Measurements from ENCODE around the gene MEF2C. TPM values are rescaled to one million over a fixed set of nuclear protein-coding genes. Genes with fewer than 3 reads are reported as not detected.

Gene MEF2C
- polyA plus RNA-seq, 6 donors from 2014 or later = 402 to 547 (median 433) TPM

DNA sequence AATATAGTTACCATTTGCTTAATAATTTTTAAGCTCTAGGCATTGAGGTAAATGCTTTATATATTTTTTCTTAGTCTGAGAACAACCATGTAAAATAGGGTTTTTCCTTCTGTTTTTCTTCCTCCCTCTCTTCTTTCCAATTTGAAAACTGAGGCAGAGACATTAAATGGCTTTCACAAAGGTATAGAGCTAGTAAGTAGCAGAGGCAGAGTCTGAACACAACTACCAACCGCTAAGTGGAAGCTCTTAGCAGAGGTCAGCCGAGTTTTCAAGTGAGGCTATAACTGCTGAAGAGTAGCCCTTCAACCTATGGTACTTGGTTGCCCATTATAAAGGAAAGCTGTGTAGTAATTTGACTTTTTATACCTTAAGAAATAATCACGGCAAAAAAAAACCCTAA is 187.1 kb downstream of the MEF2C start:
- DNase-seq (no peak), ATAC-seq (ENCODE audit: low read depth in 2 of 2) (no peak)
- peaks cover 17 to 39% (median 27%) of the 10 kb centered on the region in 3 donors for H3K4me1 Mint-ChIP-seq
- H3K27me3 Mint-ChIP-seq = peaks cover 71 to 90% (median 86%) of the 10 kb centered on the region in 3 donors
- peak overlapping the region in 2 of 6 donors; percentile 16 to 64 for H3K27ac Mint-ChIP-seq
- peak overlapping the region in 2 of 8 donors; percentile 25 to 47 for H3K4me3 Mint-ChIP-seq
- peaks cover 0 to 32% (median 11%) of the 10 kb centered on the region in 7 donors for H3K9me3 Mint-ChIP-seq
- H3K36me3 Mint-ChIP-seq = peaks cover 0 to 12% of the 10 kb centered on the region in 2 donors

DNA sequence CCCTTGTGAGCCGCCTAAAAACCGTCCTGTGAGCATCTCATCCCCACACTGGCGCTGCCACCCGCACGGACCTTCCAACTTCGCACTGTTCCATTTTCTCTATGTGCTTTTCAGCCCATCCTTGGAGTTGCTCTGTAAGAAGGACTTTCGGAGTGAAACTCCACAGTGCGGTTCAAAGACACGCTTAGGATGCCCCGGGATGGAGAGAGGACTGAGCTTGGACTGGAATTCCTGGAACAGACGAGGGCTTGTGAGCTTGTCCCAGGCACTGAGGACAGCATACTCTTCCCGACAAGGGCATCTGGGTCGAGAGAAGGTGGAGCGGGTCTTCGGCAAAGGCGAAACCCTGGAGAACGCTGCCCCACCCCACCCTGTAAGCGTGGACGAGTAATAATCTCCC is 187.8 kb downstream of the MEF2C start:
- DNase-seq (no peak), ATAC-seq (ENCODE audit: low read depth in 2 of 2) (no peak)
- H3K27me3 Mint-ChIP-seq = peaks cover 74 to 92% (median 90%) of the 10 kb centered on the region in 3 donors
- peak overlapping the region in 4 of 8 donors; percentile 35 to 67 (median 42) for H3K4me3 Mint-ChIP-seq
- peaks cover 0 to 39% (median 18%) of the 10 kb centered on the region in 7 donors for H3K9me3 Mint-ChIP-seq
- peak overlapping the region in 3 of 6 donors; percentile 75 to 78 (median 78) for H3K27ac Mint-ChIP-seq
- H3K36me3 Mint-ChIP-seq = peaks cover 0 to 13% of the 10 kb centered on the region in 2 donors
- peaks cover 22 to 46% (median 34%) of the 10 kb centered on the region in 3 donors for H3K4me1 Mint-ChIP-seq

DNA sequence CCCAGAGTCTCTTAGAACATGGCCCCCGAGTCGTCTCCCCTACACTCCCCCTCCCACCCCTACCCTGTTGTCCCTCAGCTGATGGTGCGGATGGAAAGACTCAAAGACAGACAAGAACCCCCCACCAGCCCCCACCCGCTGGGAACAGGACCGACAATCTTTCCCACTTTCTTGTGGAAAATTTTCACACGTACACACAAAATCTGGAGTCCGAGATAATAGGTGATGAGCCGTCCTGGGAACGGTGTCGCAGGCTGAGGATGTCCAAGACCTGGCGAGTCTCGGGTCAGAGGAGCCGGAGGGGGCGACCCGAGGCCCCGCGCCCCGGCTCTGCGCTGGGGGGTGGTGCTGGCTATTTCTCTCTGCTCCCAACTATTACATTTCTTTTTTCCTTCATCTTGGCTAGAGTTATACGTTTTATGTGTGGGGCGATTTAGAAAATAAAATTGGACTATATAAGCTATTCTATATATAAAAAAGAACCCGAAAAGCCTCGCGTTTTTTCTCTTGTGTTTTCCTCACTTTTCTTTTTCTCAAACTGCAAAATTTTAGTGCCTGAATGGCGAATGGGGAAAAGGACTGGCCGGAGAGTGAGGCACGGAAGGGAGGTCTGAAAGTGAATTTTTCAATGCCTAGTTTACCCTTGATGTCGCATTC is 188.8 kb downstream of the MEF2C start:
- ATAC-seq (ENCODE audit: low read depth in 2 of 2) (no peak), DNase-seq (no peak)
- H3K9me3 Mint-ChIP-seq = peaks cover 0 to 45% (median 19%) of the 10 kb centered on the region in 7 donors
- peaks cover 73 to 92% (median 87%) of the 10 kb centered on the region in 3 donors for H3K27me3 Mint-ChIP-seq
- peaks cover 22 to 51% (median 34%) of the 10 kb centered on the region in 3 donors for H3K4me1 Mint-ChIP-seq
- H3K36me3 Mint-ChIP-seq = peaks cover 0 to 6% of the 10 kb centered on the region in 2 donors
- H3K27ac Mint-ChIP-seq = peak overlapping the region in 3 of 6 donors; percentile 56 to 96 (median 78)
- peak overlapping the region in 3 of 8 donors; percentile 35 to 88 (median 85) for H3K4me3 Mint-ChIP-seq

DNA sequence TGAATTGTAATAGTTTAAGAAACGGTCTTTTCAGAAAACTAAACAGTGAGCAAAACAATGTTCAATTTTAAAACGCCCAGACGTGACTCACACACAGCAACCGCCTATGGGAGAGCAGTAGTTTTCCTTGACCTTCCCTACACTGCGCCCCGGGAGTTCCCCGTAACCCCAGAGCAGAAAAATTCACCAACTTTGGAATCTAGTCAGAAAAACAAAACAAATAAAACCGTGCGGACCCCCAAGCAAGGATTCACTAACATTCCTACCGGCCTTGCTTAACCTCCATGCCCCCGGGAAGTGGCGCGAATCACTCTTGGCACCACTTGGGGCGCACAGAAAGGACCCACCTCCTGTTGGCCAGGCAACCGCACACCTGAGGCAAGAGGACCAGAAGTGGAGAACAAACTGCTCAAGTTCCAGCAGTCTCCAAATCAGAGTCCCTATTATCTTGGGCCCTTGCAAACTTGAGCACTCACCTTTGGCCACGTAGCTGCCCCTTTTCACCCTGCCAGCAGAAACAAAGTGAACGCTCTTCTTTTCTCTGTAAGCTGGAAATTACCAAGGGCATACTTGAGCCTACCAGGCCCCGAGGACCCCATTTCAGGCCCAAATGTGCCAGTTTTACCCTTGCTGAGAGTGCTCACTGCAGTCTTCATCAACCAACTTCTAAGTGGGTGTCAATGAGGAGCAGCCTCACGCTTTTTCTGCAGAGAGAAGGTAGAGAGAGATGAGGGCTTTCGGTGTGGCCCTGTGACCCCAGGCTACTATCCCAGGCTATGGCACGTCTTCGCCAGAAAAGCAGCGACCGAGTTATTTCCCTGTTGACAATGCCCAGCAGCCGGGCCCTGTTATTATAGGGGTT is 189.7 kb downstream of the MEF2C start:
- H3K4me3 Mint-ChIP-seq = peak overlapping the region in 5 of 8 donors; percentile 21 to 88 (median 82)
- DNase-seq = no peak
- peaks cover 0 to 5% of the 10 kb centered on the region in 2 donors for H3K36me3 Mint-ChIP-seq
- peaks cover 0 to 48% (median 19%) of the 10 kb centered on the region in 7 donors for H3K9me3 Mint-ChIP-seq
- ATAC-seq (ENCODE audit: low read depth in 2 of 2) = no peak
- peaks cover 22 to 55% (median 34%) of the 10 kb centered on the region in 3 donors for H3K4me1 Mint-ChIP-seq
- H3K27me3 Mint-ChIP-seq = peaks cover 76 to 93% (median 92%) of the 10 kb centered on the region in 3 donors
- peak overlapping the region in 4 of 6 donors; percentile 53 to 96 (median 54) for H3K27ac Mint-ChIP-seq

DNA sequence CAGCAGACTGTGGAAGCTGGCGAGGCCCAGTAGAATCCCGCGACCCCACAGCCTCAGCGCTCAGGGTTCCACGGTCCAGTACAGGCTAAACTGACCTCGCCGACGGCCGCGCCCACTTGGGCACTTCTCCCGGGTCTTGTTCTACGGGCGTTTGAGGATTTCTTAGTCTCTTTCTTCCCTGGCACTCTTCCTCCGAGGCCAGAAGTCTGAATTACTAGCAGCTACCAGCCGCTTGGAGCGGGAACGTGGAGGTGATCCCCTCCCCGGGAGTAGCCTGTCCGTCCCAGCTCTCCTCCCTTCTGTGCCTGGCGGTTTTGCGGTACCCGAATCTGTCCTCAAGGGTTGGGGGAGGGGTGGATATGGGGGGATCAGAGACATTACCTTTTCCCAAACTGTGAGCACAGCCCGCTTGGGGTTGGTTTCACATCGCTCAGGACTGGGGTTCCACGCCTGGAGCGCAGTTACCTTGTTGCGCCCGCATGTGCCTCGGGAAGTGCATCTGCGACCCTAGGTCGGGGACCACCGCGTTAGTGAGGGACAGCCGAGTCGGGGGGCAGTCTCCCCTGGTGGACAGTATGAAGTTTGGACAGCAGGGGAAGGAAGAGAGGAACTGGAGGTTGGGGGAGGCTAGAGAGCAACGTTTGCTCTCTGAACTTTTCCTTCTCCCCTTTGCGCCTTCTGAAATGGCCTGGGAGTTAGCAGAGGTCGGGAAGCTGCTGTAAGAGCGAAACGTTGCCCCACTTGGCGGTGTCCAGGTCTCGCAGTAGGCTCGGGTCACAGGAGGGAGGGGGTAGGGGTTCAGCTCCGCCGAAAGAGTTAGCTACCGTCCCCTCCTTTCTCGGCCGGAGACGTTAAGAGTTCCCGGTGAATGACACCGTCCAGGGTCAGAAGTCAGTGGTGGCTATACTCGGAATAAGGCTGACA is 190.8 kb downstream of the MEF2C start:
- H3K27ac Mint-ChIP-seq = peak overlapping the region in 5 of 6 donors; percentile 41 to 96 (median 64)

DNA sequence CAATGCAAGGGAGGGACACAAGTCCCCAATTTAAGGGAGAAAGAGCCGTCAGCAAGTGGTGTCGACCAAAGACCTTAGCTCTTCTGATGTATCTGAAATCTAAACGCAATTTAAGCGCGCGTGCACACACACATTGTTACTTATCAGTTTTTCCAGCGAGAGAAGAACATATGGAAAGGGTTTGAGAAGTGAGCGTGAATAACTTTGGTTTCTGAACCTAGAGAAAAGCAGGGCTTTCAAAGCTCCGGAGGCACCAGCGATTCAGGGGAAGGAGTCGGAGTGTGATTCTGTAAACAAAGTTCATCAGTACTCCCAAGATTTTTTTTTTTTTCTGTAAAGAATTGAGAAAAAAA is 191.8 kb downstream of the MEF2C start:
- peak overlapping the region in 5 of 6 donors; percentile 12 to 98 (median 95) for H3K27ac Mint-ChIP-seq
- peaks cover 0 to 5% of the 10 kb centered on the region in 2 donors for H3K36me3 Mint-ChIP-seq
- peaks cover 22 to 55% (median 34%) of the 10 kb centered on the region in 3 donors for H3K4me1 Mint-ChIP-seq
- DNase-seq (no peak), ATAC-seq (ENCODE audit: low read depth in 2 of 2) (no peak)
- H3K4me3 Mint-ChIP-seq = peak overlapping the region; percentile 63 to 91 (median 87)
- peaks cover 79 to 93% (median 87%) of the 10 kb centered on the region in 3 donors for H3K27me3 Mint-ChIP-seq
- H3K9me3 Mint-ChIP-seq = peaks cover 0 to 64% (median 25%) of the 10 kb centered on the region in 7 donors

More for the DNA sequence above, 190.8 kb downstream of the MEF2C start:
- peaks cover 76 to 92% (median 92%) of the 10 kb centered on the region in 3 donors for H3K27me3 Mint-ChIP-seq
- no peak for DNase-seq
- peaks cover 0 to 54% (median 19%) of the 10 kb centered on the region in 7 donors for H3K9me3 Mint-ChIP-seq
- H3K4me1 Mint-ChIP-seq = peaks cover 22 to 55% (median 34%) of the 10 kb centered on the region in 3 donors
- ATAC-seq (ENCODE audit: low read depth in 2 of 2) = no peak
- H3K4me3 Mint-ChIP-seq = peak overlapping the region in 7 of 8 donors; percentile 21 to 88 (median 77)
- H3K36me3 Mint-ChIP-seq = peaks cover 0 to 5% of the 10 kb centered on the region in 2 donors

DNA sequence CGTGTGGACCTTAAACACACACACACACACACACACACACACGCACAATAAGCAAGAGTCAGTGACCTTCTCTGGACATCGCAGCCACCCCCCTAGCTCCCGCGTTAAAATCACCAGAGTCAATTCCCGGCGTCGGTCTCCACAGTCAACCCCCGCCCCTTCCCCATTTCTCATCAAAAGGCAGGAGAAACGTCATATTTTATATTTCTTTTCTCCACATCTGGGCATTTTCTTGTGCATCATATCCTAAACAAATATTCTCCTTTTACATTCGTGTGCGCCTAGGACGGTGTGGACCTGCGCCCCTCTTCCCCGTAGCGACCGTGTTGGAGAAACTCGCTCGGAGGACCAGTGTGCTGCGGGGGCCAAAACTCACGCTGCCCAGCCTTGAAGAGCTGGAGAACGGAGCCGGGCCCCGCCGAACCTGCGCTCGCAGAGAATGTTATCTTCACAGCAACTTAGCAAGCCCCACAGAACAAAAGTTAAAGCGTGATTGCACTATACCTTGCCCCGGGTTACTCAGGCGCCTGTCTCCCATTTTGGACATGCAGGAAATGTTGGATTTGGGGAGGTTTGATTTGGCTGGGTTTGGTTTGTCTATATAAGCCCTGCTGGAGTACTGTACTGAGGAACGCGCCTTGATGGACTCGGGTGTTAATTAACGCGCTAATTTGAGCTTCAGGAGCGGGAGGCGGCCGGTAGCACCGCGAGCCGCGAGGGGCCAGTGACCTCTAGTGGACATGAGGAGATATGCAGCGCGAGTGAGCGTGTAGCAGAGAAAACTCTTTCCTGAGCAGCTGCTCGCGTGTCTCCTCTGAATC is 192.4 kb downstream of the MEF2C start:
- DNase-seq = peak; percentile 68
- peak; percentile 80 to 85 for ATAC-seq (ENCODE audit: low read depth in 2 of 2)

DNA sequence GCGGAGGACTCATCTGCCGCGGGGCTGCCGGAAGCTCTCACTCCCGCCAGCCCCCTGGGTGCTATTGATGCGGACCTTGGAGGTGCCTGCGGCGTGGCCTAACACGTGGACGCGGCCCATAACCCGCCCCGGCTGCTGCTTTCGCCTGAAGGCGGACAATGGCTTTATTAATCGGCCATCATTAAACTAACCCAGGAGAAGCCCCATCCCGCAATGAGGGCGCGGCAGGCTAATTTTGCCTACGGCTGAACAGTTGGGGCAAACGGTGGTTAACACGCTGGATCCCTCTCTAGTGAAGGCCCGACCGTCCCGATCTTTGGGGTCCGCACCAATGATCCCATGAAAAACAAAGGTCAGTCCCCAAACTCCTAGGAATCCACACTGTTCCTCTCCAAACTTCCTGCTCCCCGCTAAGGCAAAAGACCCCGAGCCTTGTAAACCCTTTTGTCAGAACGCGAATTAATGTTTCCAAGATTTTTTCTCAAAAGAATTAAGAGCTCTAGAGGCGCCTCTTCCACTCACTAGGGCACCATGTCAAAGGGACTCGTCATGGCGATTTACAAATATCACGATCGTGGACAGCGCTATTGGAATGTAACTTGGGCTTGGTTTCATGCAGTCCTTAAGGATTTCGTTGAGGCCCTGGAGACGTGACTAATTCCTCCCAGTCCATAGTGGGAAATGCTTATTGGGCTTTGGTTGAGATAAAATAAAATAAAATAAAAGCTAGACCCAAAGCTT is 193.1 kb downstream of the MEF2C start:
- H3K4me3 Mint-ChIP-seq = peak overlapping the region in 5 of 8 donors; percentile 63 to 91 (median 86)
- H3K27me3 Mint-ChIP-seq = peaks cover 82 to 94% (median 85%) of the 10 kb centered on the region in 3 donors
- H3K36me3 Mint-ChIP-seq = peaks cover 1 to 9% of the 10 kb centered on the region in 2 donors
- ATAC-seq (ENCODE audit: low read depth in 2 of 2) (no peak), DNase-seq (no peak)
- H3K9me3 Mint-ChIP-seq = peaks cover 0 to 71% (median 31%) of the 10 kb centered on the region in 7 donors
- peak overlapping the region in 4 of 6 donors; percentile 89 to 98 (median 95) for H3K27ac Mint-ChIP-seq
- H3K4me1 Mint-ChIP-seq = peaks cover 22 to 49% (median 34%) of the 10 kb centered on the region in 3 donors

More for the DNA sequence above, 192.4 kb downstream of the MEF2C start:
- Mint-ChIP-seq H3K4me1 (peaks cover 22 to 55% (median 34%) of the 10 kb centered on the region in 3 donors), H3K27me3 (peaks cover 80 to 94% (median 87%) of the 10 kb centered on the region in 3 donors), H3K4me3 (peak overlapping the region; percentile 63 to 91 (median 87)), H3K27ac (peak overlapping the region in 5 of 6 donors; percentile 50 to 98 (median 95)), H3K9me3 (peaks cover 0 to 70% (median 30%) of the 10 kb centered on the region in 7 donors), H3K36me3 (peaks cover 0 to 9% of the 10 kb centered on the region in 2 donors)

DNA sequence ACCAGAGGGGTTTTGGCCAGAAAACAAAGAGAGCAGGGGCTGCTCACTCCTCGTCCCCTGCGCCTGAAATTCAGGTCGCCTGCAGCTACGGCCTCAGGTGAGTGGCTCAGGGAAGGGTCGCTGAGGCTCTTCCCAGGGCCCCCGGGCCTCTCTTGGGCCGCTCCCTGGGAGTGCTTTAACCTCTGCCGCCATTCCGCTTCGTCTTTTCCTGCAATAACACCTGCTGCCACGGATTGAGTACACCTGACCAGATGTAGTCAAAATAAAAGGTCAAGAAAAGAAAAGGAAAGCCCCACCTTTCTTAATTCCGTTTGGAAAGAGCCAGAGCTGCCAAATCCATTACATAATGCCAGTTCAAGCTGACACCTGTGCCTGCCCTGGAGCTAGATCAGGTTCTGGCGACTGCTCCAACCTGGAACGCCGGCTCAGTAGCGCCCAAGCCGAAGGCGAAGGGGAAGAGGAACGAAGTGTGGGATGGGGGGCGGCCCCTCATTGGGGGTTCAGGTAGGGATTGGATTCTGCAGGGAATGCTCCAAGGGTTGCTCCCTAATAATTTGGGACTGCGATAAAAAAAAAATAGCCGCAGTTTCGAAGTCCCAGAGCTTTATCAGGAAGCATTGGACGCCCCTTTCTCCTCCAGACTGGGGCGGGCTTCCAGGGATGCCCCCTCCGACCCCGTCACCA is 193.9 kb downstream of the MEF2C start:
- Mint-ChIP-seq H3K4me3 (peak overlapping the region in 4 of 8 donors; percentile 32 to 53 (median 47)), H3K4me1 (peaks cover 22 to 44% (median 34%) of the 10 kb centered on the region in 3 donors), H3K27me3 (peaks cover 76 to 93% (median 86%) of the 10 kb centered on the region in 3 donors), H3K27ac (peak overlapping the region in 5 of 6 donors; percentile 43 to 95 (median 88)), H3K36me3 (peaks cover 8 to 9% of the 10 kb centered on the region in 2 donors), H3K9me3 (peaks cover 0 to 66% (median 32%) of the 10 kb centered on the region in 7 donors)
- ATAC-seq (ENCODE audit: low read depth in 2 of 2) (no peak), DNase-seq (no peak)

DNA sequence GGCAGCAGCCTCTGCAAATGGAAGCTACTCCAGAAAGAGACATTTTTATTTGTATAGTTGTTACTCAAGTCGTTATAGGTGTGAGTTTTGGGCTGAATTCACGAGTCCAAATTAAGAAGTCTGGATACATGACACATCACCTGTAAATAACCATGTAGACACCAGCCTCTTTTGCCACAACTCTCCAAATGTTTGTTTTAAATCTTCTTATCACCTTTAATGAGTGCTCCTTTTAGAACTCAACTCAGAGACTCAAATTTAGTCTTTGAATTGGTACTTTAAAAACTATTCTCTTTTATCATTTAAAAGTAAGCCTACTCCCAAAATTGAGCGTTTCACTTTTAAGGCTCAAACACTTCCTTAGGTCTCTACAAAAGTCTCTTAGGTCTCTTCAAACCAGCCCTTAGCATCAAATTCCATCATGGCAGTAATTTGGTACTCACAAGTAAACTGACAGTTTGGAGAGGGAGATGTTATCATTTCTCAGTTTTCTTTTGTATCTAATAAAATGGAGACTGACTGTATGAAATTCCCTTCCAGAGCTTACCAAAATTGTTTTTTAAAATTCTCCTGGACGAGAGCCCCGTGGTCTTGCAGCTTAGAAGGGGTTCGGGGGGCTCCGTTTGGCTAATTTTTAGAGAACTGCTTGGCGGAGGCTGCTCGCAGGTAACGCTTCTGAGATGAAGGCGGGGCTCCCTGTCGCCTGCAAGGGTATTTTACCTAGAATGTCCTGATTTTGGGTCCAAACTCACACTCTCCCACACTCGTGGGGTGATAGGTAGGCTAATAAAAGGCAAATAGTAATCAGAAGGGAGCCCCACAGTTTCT is 194.6 kb downstream of the MEF2C start:
- peak overlapping the region in 5 of 6 donors; percentile 36 to 88 (median 60) for H3K27ac Mint-ChIP-seq
- H3K4me1 Mint-ChIP-seq = peaks cover 26 to 47% (median 38%) of the 10 kb centered on the region in 3 donors
- peaks cover 77 to 93% (median 89%) of the 10 kb centered on the region in 3 donors for H3K27me3 Mint-ChIP-seq
- ATAC-seq (ENCODE audit: low read depth in 2 of 2) = no peak
- peaks cover 0 to 70% (median 31%) of the 10 kb centered on the region in 7 donors for H3K9me3 Mint-ChIP-seq
- DNase-seq = no peak
- peaks cover 9 to 16% of the 10 kb centered on the region in 2 donors for H3K36me3 Mint-ChIP-seq
- H3K4me3 Mint-ChIP-seq = peak overlapping the region in 3 of 8 donors; percentile 15 to 53 (median 25)

Data from naive B cell (primary cell).